ENCODE results near the gene MYDGF.

DNA sequence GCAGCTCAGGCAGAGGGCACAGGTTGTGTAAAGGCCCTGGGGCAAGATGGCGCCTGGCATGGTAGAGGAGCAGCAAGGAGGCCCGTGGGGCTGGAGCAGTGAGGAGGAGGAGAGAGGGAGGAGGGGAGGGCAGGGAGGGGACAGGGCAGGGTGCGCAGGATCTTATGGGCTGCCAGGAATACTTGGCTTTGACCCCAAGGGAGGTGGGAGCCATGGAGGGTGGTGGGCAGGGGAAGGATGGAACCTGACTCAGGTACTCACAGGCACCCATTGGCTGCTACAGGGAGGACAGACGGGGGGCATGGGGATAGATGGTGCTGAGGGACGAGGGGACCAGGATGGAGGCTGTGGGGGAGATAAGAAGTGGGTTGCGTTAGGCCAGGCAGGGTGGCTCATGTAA, 27.5 kb downstream of the MYDGF start:
- TF ChIP-seq, protein P1, sequence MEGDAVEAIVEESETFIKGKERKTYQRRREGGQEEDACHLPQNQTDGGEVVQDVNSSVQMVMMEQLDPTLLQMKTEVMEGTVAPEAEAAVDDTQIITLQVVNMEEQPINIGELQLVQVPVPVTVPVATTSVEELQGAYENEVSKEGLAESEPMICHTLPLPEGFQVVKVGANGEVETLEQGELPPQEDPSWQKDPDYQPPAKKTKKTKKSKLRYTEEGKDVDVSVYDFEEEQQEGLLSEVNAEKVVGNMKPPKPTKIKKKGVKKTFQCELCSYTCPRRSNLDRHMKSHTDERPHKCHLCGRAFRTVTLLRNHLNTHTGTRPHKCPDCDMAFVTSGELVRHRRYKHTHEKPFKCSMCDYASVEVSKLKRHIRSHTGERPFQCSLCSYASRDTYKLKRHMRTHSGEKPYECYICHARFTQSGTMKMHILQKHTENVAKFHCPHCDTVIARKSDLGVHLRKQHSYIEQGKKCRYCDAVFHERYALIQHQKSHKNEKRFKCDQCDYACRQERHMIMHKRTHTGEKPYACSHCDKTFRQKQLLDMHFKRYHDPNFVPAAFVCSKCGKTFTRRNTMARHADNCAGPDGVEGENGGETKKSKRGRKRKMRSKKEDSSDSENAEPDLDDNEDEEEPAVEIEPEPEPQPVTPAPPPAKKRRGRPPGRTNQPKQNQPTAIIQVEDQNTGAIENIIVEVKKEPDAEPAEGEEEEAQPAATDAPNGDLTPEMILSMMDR (conservative IDR thresholded peaks at IDR 0.05; ENCODE audit: low read depth, low read length), result no peak
- no peak for TF ChIP-seq EZH2 (IDR thresholded peaks at IDR 0.05; ENCODE audit: low read length, unreplicated experiment)

Measured in PC-3 (cell line).